Suprapubic skin (tissue), 4 donors: ENCODE measurements around the gene IL37. TPM values are rescaled to one million over a fixed set of nuclear protein-coding genes. Genes with fewer than 3 reads are reported as not detected.

ENCODE experiments used
- DNase-seq, 2 donors: peaks; one replicate each; pipeline ENCODE4 v3.0.0-alpha.2; 2019; ENCODE audit warnings: low spot score in 2 of 2
- H3K27ac ChIP-seq: fragments of 200-600 bp; sonication (generic); one replicate; pipeline ENCODE4 v1.5.1; 2019
- H3K27me3 ChIP-seq: fragments of 200-600 bp; sonication (generic); one replicate; pipeline ENCODE4 v1.5.1; 2019
- H3K36me3 ChIP-seq: fragments of 200-600 bp; sonication (generic); one replicate; pipeline ENCODE4 v1.5.1; 2019
- H3K4me1 ChIP-seq: fragments of 200-600 bp; sonication (generic); one replicate; pipeline ENCODE4 v1.5.1; 2019
- H3K4me3 ChIP-seq: fragments of 200-600 bp; sonication (generic); one replicate; pipeline ENCODE4 v1.5.1; 2019; ENCODE audit warnings: mild to moderate bottlenecking
- H3K9me3 ChIP-seq: fragments of 200-600 bp; sonication (generic); one replicate; pipeline ENCODE4 v1.5.1; 2019
- CTCF ChIP-seq, 2 donors: fragments of 200-600 bp in 1 of 2; fragments of 450-650 bp in 1 of 2; sonication (generic) in 1 of 2; IDR thresholded peaks; one replicate each; pipeline ENCODE4 v1.5.1; 2016 to 2019; ENCODE audit warnings: antibody characterized with exemption in 2 of 2, mild to moderate bottlenecking in 1 of 2, moderate library complexity in 1 of 2
- EP300 ChIP-seq: sonication (generic); formaldehyde crosslinking; IDR thresholded peaks from one replicate; pipeline ENCODE4 v1.6.1; 2017; ENCODE audit warnings: antibody characterized with exemption
- POLR2A ChIP-seq, 2 donors: fragments of 450-650 bp; IDR thresholded peaks; one replicate each; pipeline ENCODE4 v1.6.1; 2017; ENCODE audit warnings: antibody characterized with exemption in 2 of 2, mild to moderate bottlenecking in 2 of 2, moderate library complexity in 2 of 2
- POLR2AphosphoS5 ChIP-seq, 3 donors: sonication (generic); formaldehyde crosslinking; IDR thresholded peaks; one replicate each; pipeline ENCODE4 v1.6.1; 2017; ENCODE audit warnings: antibody characterized with exemption in 3 of 3
- WGBS: methylation state at CpG from one replicate; pipeline ENCODE4 v1.1.5; 2018; 5-methylcytosine and 5-hydroxymethylcytosine counted together
- total RNA-seq, 4 donors: library from RNA; depleted of rRNA; stranded (reverse); fragments of >200 nt; gene quantifications; one replicate each; pipeline ENCODE4 v1.1.0, GENCODE V29; 2016

The IL37 gene
- total RNA-seq, 4 donors from 2014 or later: 7.2 to 133 (median 124) TPM

- H3K4me1 ChIP-seq: no peaks in the 10 kb centered on the region
- H3K36me3 ChIP-seq: no peaks in the 10 kb centered on the region
- peaks cover 4% of the 10 kb centered on the region for H3K27me3 ChIP-seq
- H3K9me3 ChIP-seq: no peaks in the 10 kb centered on the region
- DNase-seq: no peak
- TF ChIP-seq POLR2AphosphoS5 (IDR thresholded peaks at IDR 0.05) (no peak), EP300 (no peak), POLR2A (IDR thresholded peaks at IDR 0.05) (no peak), CTCF (IDR thresholded peaks at IDR 0.05) (no peak)
- no peak overlapping the region for H3K27ac ChIP-seq
- no peak overlapping the region for H3K4me3 ChIP-seq
These were observed 746 bp upstream of the IL37 start for GRCh38 chr2:112910219-112910618.

DNA sequence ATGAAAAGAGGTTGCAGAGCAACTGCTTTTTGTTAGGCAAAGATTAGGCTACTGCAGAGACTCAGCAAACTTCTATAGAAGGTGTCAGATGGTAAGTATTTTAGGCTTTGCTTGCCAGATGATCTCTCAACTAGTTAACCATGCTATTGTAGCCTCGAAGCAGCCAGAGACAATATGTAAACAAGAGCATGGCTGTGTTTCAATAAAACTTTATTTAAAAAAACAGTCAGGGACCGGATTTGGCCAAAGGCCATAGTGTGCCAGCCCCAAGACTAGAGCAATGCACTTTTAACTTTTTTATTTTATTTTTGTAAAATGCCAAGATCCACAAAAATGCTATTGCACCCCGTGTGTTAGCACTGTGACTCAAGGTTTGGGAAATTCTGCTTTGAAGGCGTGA, 1.4 kb downstream of the IL37 start:
- H3K9me3 ChIP-seq: no peaks in the 10 kb centered on the region
- H3K36me3 ChIP-seq: no peaks in the 10 kb centered on the region
- no peak overlapping the region for H3K27ac ChIP-seq
- TF ChIP-seq POLR2AphosphoS5 (IDR thresholded peaks at IDR 0.05) (no peak), CTCF (IDR thresholded peaks at IDR 0.05) (no peak), EP300 (no peak), POLR2A (IDR thresholded peaks at IDR 0.05) (no peak)
- H3K27me3 ChIP-seq: peaks cover 4% of the 10 kb centered on the region
- 90% methylated on average over 4 of the region's 4 CpGs for WGBS
- no peaks in the 10 kb centered on the region for H3K4me1 ChIP-seq
- no peak for DNase-seq
- H3K4me3 ChIP-seq: no peak overlapping the region

DNA sequence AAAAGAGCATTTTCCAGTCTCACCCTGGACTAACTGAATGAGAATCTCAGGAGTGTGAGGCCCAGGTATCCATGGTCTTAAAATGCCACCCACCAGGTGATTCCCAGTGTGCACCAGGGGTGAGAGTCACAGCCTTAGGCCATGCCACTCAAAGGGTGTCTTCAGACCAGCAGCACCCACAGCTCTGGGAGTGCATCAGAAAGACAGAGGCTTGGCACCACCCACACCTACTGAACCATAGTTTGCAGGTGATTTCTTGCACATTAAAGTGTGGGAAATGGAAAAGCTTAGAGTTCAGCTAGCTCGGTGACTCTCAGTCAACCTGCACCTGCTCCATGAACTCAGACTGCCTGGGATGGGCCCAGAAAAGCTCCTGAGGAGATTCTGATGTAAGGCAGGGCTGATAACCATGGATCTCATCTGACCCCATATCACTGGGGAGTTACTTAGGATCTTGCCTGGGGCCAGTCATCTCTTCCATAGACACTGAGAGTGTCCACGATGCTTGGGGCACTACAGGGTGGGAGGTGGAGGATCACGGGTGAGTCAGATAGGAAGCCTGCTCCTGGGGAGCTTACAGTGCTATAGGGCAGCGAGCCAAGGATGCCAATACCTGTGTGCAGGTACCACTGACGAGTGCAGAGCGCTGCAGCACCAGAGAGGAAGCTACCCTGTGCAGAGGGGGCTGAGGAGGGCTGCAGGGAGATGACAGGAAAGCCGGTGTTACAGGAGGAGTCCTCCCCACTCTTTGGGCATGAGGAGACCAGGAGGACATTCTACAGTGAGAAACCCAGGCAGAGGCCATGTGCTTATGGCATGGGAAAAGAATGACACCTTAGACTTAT, 4.6 kb downstream of the IL37 start:
- WGBS: 75% methylated on average over 6 of the region's 7 CpGs
- Histone ChIP-seq H3K4me3 (no peak overlapping the region), H3K27ac (no peak overlapping the region), H3K36me3 (no peaks in the 10 kb centered on the region), H3K4me1 (no peaks in the 10 kb centered on the region), H3K27me3 (peaks cover 4% of the 10 kb centered on the region), H3K9me3 (no peaks in the 10 kb centered on the region)
- TF ChIP-seq CTCF (IDR thresholded peaks at IDR 0.05) (no peak), POLR2A (IDR thresholded peaks at IDR 0.05) (no peak), POLR2AphosphoS5 (IDR thresholded peaks at IDR 0.05) (no peak), EP300 (no peak)
- DNase-seq: no peak

- DNase-seq: no peak
- Histone ChIP-seq H3K4me3 (no peak overlapping the region), H3K9me3 (no peaks in the 10 kb centered on the region), H3K36me3 (no peaks in the 10 kb centered on the region), H3K4me1 (no peaks in the 10 kb centered on the region), H3K27ac (no peak overlapping the region), H3K27me3 (peaks cover 4% of the 10 kb centered on the region)
- 50% methylated on average over 3 of the region's 3 CpGs for WGBS
- TF ChIP-seq POLR2AphosphoS5 (IDR thresholded peaks at IDR 0.05) (no peak), POLR2A (IDR thresholded peaks at IDR 0.05) (no peak), CTCF (IDR thresholded peaks at IDR 0.05) (no peak), EP300 (no peak)
These were observed 5.2 kb downstream of the IL37 start for GRCh38 chr2:112916145-112916571.

DNA sequence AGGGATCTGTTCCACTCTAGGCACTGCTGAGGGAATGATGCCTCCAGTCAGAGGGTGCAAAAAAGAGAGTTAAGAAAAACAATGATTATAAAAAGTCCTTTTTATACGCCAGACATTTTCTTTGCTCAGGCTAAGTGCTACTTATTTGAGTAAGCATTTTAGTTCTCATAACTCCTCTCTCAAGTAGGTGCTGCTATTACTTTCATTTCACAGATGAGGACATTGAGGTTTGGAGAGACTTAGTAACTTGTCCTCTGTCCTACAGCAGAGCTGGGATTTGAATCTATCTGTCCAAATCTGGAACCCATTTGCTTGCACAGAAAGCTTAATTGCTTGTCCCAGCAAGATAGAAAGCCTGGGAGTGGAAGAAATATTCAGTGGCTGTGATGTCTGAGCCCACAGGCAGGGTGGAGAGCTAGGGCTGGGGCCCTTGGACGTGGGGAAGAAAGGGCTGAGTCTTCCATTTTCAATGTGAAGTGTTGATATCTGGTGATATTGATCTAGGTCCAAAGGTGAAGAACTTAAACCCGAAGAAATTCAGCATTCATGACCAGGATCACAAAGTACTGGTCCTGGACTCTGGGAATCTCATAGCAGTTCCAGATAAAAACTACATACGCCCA, 5.8 kb downstream of the IL37 start:
- DNase-seq: no peak
- TF ChIP-seq POLR2AphosphoS5 (IDR thresholded peaks at IDR 0.05) (no peak), EP300 (no peak), POLR2A (IDR thresholded peaks at IDR 0.05) (no peak), CTCF (IDR thresholded peaks at IDR 0.05) (no peak)
- no peak overlapping the region for H3K27ac ChIP-seq
- peaks cover 4% of the 10 kb centered on the region for H3K27me3 ChIP-seq
- no peaks in the 10 kb centered on the region for H3K36me3 ChIP-seq
- H3K4me3 ChIP-seq: no peak overlapping the region
- no peaks in the 10 kb centered on the region for H3K4me1 ChIP-seq
- H3K9me3 ChIP-seq: no peaks in the 10 kb centered on the region
- 72% methylated on average over 4 of the region's 4 CpGs for WGBS
